Activated T-helper 1 cell treated with Interleukin-2 at 50 U/mL for 16 hours (primary cell): Measurements from ENCODE around the gene ZC3H4.

Experiments
- DNase-seq: peaks from one replicate; pipeline ENCODE4 v3.0.0-alpha.2; 2020; ENCODE audit warnings: low read depth

Gene ZC3H4

GRCh38 chr19:47047763-47048405 lies 65.7 kb downstream of the ZC3H4 start:
- peak; percentile 47 for DNase-seq

DNA sequence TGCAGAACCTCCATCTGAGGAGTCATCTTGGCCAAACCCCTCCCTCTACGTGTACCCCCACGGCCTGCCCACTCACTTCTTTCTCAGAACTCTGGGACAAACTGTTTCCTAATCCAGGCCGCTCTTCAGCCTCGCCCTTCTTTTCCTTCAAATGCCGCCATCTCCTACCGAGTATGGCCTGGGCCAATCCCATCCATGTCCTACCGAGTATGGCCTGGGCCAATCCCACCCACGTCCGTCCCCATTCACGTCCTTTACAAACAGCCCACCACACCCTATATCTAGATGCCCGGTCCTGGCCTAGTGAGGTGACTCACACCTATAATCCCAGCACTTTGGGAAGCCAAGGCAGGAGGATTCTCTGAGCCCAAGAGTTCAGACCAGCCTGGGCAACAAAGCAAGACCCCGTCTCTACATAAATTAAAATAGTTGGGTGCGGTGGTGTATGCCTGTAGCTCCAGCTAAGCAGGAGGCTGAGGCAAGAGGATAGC lies 66.3 kb downstream of the ZC3H4 start:
- DNase-seq = no peak

DNA sequence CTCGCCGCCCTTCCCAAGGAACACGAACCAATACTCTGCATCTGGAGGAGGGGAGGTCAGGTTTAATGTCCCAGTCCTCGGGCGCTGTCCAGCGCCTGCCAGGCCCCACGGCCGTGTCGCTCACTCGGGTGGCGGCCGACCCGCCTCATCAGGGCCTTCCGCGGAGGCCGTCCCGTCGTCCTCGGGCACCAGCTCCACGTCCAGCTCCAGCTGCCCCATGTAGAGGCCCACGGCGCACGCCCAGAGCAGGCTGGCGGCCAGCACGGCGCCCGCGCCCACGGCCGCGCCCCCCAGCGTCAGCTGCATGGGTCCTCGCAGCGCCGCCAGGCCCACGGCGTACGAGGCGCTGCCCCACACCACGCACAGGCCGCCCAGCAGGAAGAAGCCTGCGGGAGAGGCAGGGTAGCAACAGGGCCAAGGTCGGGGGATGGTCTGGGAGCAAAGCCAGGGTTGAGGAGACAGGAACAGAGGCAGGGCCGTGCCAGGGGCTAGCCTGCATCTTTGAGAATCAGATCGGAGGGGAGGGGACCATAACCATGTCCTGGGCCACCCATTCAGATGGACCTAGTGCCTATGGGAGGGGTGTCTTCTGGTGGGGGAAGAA lies 67.6 kb downstream of the ZC3H4 start:
- no peak for DNase-seq

- no peak for DNase-seq
Observed at GRCh38 chr19:47044946-47045866, 68.4 kb downstream of the ZC3H4 start.

DNA sequence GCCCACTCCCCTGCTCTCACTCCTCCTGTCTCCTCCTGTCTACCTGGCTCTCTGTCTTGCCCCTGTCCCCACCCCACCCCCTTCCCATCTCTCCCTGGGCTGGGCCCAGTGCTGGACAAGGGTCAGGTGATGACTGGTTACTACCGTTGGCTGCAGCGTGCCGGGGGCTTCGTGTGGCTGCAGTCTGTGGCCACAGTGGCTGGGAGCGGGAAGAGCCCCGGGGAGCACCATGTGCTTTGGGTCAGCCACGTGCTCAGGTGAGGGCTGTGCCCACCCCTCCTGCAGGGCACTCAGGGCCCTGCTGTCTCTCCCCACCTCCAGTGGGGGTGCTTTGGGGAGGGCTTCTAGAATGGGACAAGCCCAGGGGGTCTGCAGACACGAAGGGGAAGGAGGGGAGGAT lies 72.7 kb downstream of the ZC3H4 start:
- no peak for DNase-seq

DNA sequence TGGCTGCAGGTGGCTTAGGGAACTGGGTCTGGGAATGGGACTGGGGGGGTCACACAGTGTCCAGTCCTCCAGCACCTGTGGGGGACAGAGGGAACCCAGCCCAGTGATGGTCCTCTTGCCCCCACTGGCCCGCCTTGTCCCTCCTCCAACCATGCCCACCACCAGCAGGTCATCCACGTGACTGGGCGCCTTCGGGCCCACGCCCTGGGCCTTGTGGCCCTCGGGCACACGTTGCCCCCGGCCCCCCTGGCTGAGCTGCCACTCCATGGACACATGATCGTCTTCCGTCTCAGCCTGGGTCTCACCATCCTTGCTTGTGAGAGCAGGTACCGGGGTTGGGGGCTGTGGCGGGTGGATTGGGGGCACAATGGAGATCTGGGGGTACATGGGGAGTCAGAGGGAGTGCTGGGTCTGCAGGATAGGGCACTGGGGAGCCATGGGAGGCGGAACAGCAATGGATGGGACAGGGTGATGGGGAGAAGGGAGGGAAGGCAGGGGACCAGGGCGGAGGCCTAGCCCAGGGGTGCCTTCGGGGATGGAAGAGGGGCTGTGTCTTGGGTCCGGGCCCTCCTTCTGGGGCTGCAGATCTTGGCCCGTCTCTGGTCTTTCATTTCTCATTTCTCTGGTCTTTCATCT lies 74.2 kb downstream of the ZC3H4 start:
- DNase-seq = no peak

DNA sequence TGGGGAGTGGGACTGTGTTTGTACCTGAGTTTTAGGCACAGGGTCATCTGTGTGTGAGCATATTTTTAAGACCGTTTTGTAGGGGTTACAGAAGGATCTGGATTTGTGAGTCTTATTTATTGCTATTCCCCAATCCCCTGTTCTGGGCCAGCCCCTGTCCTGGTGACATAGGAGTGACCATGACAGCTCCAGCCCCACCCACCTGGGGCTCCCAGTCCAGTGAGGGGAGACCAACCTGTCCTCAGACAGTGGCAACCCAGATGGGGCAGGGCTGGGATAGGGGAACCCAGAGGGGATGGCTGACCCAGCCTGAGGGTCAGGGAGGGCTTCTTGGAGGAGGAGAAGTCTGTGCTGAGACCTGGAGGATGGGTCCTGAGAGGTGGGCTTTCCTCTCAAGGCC lies 75.8 kb downstream of the ZC3H4 start:
- no peak for DNase-seq

DNA sequence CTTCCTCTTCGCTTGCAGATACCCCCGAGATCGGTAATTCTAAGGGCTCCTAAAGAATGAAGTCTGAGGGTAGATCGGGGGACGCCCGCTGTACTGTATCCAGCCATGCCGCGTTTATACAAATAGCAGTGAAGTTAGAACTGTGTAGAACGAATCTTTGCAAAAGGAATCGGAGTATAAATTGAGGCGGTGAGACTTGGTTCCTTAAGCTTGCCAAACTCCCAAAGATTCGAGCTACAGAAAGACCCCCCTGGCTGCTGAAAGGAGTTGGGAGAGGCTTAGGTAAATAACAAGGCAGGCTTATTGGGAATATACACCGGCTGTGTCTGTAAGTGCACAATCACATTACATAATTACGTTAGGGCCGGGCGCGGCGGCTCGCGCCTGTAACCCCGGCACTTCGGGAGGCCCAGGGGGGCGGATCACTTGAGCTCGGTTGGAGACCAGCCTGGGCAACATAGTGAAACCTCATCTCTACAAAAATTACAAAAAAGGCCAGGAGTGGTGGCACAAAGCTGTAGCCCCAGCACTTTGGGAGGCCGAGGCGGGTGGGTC lies 77.4 kb downstream of the ZC3H4 start:
- no peak for DNase-seq

- peak; percentile 93 for DNase-seq
Observed at GRCh38 chr19:47035127-47036096, 78.2 kb downstream of the ZC3H4 start.

GRCh38 chr19:47032171-47032811 lies 81.3 kb downstream of the ZC3H4 start:
- peak; percentile 55 for DNase-seq

- DNase-seq = no peak
Observed at GRCh38 chr19:47028195-47028601, 85.4 kb downstream of the ZC3H4 start.

GRCh38 chr19:47027586-47028088 lies 85.9 kb downstream of the ZC3H4 start:
- DNase-seq = no peak

- DNase-seq = no peak
Observed at GRCh38 chr19:47026889-47027288, 86.7 kb downstream of the ZC3H4 start.

DNA sequence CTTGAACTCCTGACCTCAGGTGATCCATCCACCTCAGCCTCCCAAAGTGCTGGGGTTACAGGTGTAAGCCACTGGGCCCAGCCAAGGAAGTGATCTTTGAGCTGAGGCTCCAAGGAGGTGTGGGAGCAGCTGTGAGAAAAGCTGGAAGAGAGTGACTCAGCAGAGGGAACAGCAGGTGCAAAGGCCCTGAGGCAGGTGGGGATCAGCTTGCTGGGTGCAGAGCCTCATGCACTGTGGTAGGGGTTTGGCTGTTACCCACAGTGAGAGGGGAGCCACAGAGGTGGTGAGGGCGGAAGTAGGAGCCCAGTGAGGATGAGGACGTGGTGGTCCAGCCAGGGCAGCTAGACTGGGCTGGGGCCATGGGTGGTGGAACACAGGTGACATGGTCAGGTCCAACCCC lies 87.4 kb downstream of the ZC3H4 start:
- no peak for DNase-seq

GRCh38 chr19:47024502-47024901 lies 89.1 kb downstream of the ZC3H4 start:
- no peak for DNase-seq

DNA sequence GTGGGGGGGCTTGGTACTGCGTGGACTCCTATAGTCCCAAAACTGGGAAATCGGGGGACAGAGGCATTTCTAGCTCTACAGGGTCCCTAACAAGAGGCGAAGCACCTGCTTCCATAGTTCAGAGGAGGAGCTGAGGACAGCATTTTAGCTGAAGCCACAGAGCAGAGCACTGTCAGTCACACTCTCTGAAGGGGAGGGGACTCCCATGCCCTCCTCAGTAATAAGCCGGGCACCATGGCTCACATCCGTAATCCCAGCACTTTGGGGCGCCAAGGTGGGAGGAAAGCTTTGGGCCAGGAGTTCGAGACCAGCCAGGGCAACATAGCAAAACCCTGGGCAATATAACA lies 90.2 kb downstream of the ZC3H4 start:
- DNase-seq = no peak

DNA sequence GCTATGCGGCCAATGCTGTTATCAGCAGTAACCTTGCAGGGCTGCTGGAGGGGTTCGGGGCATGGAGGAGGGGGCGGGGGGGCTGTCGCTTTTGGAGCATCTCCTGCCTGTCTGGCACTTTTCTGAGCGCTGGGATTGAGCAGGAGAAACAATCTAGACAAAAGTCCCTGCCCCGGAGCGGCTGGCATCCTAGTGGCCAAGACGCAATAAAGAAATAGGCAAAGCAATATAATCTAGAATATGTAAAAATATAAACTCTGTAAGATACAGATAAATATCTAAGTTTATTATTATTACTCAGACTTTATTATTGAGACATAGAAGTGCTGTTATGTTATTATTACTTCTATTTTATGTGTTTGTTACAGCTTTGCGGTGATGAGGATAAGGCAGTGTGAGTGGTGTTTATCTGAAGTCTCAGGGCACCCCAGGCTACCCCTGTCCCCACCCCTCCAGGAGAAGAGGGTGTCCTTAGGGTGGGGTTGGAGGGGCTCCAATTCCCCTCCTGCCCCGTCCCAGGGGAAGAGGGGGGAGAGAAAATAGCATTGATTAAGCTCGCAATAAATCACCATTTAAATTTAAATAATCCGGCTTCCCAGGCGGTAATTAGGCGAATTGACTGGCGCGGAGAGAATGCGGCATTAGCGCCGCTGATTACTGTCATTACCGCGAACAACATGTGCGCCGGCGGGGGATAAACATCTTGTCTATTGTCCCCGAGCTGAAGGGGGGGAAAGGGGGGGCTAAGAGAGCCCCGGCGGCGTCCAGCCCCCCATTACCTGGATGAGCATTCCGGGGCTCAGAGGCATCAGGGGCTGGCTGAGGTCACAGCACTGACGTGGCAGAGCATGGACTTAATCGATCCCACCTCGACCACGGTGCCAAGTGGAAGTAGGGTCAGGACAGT lies 90.8 kb downstream of the ZC3H4 start:
- DNase-seq = no peak

- no peak for DNase-seq
Observed at GRCh38 chr19:47022140-47022536, 91.4 kb downstream of the ZC3H4 start.

DNA sequence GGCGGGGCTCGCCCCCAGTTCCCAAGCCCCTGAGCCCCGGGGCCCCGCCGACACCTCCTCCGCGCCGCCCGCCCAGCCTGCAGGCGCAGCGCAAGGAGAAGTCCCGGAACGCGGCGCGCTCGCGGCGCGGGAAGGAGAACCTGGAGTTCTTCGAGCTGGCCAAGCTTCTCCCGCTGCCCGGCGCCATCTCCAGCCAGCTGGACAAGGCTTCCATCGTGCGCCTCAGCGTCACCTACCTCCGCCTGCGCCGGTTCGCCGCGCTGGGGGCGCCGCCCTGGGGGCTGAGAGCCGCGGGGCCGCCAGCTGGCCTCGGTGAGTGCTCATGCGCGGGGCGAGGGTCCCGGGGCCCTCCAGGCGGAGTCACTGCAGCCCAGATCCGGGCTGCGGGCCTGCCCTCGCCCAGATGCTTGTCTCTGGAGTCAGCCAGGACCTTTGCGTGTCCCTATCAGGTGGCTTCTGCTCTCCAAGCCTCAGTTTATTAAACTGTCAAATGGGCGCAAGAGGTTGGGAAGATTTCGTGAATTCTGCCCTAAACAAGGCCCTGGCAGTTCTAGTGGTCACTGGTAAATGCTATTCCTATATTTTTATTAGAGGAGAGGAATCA lies 91.9 kb downstream of the ZC3H4 start:
- no peak for DNase-seq
